Measurements from ENCODE around the gene TRABD2B.

DNA sequence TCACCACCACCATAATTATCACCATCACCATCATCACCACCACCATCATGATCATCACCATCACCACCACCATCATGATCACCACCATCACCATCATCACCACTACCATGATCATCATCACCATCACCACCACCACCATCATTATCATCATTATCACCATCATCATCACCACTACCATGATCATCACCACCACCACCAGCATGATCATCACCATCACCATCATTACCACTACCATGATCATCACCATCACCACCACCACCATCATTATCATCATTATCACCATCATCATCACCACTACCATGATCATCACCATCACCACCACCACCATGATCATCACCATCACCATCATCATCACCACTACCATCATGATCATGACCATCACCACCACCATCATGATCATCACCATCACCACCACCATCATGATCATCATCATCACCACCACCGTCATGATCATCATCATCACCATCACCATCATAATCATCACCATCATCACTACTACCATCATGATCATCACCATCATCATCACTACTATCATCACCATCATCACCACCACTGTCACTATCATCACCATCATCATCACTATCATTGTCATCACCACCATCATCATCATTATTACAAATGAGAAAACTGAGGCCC lies 60.2 kb downstream of the TRABD2B start:
- TF ChIP-seq CTCF (IDR thresholded peaks at IDR 0.05; ENCODE audit: low read depth, low read length, poor library complexity, severe bottlenecking), result no peak
- TF ChIP-seq EZH2phosphoT487 (IDR thresholded peaks at IDR 0.05; ENCODE audit: borderline replicate concordance, low read length), result no peak
